DMS 273 (cell line): Measurements from ENCODE around the gene ERCC1.
A peak's percentile ranks its signal among the peaks of the same experiment; 100 is the strongest.

Experiments
- DNase-seq: peaks from one replicate; lab custom pipeline; 2025; ENCODE audit not compliant: unreplicated experiment; lab: John Stamatoyannopoulos, UW

Gene ERCC1

DNA sequence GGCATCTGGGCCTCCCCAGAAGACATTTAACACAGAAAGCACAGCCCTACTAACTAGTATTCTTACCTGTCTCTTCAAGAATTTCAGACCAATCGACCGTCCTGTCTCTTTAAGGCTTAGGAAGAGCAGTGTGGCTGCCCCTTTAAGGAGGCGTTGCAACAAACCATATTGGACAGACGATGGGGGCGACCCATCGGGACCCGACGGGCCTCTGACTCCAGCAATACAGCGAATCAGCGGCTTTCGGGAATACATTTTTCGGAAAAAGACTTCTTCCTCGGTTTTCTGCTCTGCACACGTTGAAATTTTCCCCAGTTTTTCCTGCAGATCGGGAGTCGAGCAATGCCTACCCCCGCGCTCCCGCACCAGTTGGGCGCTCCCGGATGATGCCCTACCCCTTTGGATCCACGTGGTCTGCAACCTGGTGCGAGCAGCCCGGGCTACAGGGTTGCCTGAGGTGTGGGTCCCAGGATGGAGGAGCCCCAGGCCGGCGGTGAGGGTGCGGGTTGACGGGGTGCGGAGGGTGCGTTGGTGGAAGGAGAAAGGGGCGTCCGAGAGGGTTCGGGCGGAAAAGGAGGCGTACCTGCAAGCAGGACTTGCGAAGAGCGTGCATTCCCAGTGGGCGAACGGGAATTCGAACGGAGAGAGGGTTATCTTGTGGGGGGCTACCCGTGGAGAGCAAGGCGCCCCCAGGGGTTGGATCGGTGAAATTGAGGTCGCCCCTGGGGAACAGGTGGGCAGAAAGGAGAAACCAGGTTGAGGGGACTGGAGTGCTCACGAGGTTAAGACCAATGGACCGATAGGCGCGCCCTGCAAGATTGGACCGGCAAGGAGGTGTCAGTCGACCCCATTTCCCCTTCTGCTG, 17.3 kb downstream of the ERCC1 start, which contains the start of gene POLR1G:
Gene POLR1G, plus strand, starts transcription at position 419 of the 865 bp plus-strand sequence. Its CDS starts 53 bp downstream, at position 472.
- peak; percentile 94 for DNase-seq

DNA sequence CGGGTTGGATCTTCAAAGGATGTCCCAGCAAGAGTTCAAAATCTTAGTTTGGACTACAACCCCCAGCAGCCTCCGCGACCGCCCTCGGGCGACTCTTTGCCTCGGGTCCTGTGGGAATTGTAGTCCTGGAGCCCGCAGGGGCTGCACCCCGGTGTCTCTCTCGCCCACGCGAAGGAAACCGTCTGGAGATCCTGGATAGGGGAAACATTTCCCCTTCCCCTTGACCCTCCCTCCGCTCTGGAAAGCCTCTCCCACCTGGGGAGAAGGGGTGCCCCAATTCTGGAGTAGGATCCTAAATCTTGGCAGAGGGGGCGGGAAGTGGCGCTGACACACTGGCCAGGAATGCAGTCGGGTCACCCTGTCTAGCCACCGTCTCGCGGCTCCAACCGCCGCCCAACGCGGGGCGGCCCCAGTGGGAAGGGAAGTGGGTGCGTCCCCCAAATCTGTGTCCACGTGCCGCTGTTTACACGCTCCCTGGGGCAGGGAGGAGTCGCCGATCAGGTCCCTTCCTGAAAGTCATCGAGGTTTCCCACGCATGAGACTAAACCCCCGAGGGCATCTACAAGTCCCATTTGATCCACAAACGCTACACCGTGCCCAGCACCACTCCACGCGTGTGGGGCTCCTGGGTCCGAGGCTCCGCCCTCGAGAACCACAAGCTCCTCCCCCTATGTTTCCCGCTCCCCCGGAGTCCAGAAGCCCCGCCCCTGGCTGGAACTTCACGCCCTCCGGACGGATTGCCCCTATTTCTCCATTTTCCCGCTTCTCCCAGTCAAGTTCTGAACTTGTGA, 18.1 kb downstream of the ERCC1 start:
- DNase-seq, result peak; percentile 96

DNA sequence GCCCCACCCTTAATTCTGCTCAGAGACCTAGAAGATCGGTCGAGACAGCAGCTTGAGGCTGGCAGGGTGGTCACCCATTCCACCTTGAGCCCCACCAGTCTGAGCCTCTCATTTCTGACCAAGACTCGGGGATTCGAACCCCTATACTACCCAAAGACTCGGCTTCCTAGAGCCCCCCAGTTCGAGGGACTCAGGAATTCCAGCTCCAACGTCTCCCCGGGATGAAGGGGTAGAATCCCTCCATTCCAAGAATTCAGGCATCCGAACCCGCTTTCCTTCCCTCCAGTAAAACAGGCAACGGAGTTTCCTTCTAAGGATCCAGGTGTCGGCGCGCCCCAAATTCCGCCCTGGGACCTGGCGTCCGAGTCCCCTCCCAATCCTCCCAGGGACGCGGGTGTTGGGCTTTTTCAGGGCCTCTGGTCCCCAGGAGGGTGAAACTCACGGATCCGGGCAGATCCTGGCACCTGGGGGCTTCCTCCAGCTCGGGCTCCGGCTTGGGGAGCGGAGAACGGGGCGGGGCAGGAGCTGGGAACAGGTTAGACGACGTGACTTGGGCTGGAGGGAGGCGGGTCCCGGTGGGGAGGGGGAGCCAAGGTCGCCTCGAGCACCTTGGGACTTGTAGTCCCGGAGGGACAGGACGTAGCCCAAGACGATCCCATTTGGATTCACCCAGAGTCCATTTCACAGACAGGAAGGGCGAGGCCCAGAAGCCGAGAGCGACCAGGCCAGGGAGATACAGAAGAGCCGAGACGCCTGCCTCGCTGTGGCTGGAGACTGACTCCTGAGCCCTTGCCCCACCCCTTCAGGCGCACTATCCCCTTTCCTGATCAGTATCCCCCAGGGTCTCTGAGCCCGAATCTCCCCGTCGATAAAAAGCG, 18.9 kb downstream of the ERCC1 start, which contains the start of gene PPP1R13L:
Gene PPP1R13L, minus strand, starts transcription at position 513 of the 878 bp plus-strand sequence. CDS start 6,751 bp downstream, outside the sequence.
- DNase-seq, result peak; percentile 75

DNA sequence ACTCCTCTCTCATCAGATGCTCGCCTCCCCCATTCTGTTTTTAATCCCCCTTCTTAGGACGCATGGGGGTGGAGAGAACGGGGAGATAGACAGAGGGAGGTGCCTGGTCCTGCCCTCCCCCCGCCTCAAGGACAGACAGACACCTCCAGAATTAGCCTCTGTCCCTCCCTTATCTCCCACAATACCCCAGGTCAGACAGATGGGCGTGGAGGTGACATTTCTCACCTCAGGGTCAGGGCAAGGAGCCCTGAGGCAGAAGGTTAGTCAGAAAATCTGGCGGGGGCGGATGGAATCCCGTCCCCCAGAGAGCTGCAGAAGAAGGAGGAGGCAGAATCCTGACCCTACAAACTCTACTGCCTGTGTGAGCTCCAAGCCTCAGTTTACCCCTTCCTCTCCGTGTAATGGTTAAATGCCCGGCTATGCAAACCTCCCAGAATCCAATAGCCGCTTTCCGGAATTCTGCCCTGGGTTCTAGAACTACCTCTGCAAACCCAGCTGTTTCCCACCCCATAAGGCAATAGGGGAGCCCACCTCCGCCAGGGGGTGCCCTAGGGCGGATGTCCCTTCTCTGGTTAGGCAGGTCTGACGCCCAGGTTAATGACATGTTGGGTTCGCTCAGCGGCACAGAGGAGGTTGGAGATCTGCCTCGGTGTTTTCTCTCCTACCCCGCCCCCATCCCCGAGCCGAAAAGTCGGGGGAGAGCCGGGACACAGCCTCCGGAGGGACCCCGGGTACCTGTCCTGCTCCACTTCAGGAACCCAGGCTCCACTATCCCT, 19.7 kb downstream of the ERCC1 start:
- DNase-seq, result peak; percentile 62

DNA sequence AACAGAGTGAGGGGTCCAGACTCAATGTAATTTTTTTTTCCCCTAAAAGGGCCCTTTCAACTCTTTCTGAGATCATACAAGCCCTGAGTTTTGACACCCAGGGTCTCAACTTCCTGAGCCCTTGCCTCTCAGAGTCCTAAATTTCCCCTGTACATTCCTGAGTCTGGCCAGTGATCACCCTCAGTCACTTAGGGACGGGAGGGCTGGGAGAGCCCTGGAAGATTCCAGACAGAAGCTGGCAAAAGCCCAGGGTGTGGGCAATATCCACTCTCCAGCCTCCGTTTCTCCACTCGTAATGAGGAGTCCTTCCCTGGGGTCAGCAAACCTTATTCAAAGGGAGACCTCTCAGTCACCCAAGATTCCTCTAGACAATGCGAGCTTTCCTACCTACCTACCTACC, 20.4 kb downstream of the ERCC1 start:
- DNase-seq, result no peak

DNA sequence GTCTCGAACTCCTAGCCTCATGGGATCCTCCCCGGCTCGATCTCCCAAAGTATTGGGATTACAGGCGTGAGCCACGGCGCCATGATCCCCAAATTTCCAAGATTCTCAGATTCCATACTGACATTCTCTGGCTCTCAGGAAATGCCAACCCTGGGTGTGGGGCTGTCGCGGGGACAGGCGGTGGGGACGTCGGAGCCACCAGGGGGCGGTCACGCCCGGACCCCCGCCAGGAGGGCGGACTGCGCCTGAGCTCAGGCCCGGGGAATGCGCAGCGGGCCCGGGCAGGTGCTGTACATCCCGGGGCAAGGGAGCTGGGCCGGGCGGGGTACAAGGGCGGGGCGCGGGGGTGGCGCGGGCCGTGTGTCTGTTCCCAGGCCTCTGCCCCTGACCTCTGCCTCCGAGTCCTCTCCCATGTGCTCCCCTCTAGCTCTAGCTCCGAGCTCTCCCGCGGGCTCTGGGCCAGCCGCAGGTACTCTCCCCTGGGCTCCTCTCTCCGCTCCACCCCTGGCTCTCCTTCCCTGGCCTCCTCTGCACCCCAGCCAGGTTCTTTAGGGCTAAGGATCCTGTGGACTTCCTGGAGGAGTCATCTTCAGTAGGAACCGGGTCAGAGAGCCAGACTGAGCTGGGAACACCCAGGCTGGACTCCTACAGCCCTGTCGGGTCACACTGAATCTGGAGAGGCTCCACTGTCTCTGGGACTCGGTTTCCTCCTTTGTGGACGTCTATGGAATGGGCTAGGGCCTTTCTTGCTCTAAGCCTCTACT, 21.2 kb downstream of the ERCC1 start:
- DNase-seq, result no peak

DNA sequence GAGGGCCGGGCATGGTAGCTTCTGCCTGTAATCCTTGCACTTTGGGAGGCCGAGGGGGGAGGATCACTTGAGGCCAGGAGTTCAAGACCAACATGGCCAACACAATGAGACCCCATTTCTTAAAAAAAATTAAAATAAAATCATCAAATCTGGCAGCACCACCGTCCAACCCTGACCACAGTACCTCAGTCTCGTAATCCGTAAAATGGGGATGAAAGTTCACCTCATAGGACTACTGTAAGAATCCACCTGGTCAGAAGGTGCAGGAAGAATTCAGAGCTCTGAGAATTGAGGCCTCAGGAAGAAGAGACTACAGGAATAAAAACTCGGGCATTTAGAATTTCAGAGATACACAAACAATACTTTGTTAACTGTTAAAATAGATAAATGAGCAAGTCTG, 21.9 kb downstream of the ERCC1 start:
- DNase-seq, result no peak

DNA sequence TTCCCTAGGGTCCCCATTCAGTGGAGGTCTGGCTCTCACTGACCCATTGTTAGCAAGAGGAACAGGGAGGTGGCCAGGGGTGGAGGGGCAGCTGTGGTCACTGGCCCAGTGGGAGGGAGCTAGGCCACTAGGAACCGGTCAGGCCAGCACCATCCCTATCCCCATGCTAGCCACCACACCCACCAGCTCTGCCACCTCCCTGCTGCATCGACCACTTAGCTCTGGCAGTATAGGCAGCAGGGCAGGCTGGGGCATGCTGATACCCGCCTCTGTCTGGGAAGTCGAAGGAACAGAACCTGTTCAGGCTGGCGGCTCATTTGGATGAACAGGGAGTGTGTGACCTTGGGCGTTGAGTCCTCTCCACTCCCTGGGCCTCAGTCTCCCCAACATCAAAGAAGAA, 23.5 kb downstream of the ERCC1 start:
- peak; percentile 68 for DNase-seq

DNA sequence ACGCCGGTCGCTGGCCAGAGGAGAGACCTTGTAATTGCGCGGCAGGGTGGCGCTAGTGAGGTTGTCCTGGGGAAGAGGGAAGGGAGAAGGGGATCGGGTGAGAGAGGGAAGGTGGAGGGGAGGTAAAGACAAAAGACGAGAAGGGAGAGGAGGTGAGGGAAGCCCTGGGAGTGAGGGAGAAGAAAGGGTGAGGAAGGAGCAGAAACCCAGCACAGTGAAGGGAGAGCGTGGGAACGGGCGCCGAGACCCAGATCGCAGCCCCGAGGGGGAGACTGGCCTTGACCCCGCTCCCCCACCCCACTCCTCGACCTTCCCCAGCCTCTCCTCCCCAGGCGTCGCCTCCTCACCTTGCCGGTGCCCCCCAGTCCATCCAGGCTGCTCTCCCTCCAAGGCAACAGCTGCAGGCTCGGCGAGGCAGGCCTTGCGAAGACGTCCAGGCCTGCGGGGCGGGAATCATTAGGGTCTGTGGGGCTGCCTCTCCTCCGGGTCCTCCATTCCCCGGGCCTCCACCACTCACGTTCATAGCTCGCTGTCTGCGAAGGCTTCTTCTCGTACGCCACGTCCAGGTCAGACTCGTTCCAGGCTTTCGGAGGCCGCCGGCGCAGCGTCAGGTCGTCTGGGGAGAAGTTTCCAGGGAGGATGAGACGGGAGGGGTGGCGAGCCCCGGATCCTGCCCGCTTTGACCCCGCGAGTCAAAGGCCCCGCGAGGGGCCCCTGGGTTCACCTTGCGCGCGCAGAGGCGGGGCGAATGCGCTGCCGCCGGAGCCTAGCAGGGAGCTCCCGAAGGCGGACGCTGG, 27.7 kb downstream of the ERCC1 start:
- no peak for DNase-seq

DNA sequence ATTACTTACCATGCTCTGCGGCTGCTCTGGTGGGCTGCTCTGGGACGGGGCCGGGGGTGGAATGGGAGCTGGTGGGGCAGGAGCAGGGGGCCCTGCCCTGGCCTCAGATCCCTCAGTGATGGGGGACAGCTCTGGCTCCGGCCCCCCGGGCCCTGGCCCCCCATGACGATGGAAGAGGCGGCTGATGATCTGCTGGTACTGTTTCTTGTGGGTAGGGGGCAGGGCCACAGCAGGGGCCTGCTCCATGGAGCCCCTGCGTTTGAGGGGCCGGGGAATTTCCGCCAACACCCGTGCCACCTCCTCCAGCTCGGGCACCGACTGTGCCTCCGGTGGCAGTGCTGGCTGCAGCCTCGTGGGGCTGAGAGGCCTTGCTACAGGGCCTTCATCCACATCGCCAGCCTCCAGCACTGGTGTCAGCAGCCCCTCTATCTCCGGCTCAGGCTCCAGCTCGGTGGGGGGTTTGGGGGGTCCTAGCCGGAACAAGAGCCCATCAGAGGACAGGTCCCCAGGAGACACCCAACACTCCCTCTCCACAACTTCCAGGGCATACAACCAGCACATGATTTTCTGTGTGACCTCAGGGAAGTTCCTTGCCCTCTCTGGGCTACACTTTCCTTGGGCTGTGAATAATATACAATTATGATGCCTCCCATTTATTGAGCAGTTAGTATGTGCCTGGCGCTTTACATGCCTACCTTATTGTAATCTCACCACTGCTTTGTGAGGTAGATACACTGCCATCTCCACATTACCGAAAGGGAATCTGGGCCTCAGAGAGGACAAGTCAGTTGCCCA, 31.6 kb downstream of the ERCC1 start:
- no peak for DNase-seq

DNA sequence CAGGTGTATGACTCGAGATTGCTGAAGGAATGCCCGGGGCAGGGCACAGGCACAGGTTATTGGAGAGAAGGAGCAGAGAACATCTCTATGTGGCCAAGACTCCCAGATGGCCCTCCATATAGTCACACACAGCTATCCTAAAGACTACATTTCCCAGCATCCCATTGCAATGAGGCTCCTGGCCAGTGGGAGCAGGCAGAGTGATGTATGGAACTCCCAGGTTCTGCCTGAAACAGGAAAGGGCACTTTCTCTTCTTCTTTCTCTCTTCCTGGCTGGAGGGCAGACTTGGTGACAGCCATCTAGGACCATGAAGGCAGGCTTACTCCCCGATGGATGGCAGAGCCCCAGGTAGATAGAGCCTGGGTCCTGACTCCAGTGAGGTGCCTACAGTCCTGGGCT, 32.4 kb downstream of the ERCC1 start:
- peak; percentile 72 for DNase-seq

DNA sequence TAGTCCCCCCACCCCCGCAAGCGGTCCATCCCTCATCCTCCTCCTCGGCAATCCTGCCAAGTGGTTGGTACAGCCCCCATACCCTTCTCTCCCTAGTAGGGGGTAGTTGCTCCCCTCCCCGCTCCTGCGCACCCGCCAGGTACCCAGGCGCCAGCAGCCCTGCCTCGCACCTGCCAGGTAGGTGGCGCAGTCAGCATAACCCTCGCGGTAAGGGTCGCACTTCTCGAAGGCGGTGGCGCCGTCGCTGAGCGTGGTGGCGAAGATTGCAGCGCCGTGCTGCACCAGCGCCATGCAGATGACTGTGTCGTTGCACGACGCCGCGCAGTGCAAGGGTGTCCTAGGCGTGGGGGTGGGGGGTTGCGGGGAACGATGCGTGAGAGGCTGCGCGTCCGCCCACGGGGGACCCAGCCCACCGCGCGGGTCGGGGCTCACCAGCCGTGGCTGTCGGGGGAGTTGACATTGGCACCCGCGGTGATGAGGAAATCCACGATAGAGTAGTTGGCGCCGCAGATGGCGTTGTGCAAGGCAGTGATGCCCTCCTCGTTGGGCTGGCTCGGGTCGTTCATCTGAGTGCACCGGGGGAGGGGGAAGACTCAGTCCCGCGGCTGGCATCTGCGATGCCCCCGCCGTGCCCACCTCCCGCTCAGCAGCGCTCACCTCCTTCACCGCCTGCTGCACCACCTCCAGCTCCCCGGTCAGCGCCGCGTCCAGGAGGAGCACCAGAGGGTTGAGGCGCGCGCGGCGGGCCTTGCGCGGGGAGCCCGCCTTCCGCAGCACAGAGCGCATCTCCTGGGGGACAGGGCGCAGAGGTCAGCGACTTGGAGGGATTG, 38.1 kb downstream of the ERCC1 start:
- peak; percentile 68 for DNase-seq

DNA sequence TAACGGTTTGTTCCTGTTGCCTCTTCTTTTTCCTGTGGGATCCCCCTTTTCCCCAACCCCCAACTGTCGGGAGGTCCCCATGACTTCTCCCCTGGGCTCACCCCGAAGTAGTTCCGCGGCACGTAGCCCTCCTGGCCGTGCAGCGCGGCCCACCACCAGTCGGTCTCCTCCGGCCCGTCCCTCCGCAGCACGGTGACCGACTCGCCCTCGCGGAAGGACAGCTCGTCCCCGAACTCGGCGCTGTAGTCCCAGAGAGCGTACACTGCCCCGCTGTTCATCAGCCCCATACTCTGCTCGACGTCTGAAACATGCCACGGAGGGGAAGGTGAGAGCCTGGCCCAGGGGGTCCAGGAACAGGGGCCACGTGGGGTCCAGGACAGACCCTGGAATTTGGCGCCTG, 41.3 kb downstream of the ERCC1 start:
- no peak for DNase-seq

DNA sequence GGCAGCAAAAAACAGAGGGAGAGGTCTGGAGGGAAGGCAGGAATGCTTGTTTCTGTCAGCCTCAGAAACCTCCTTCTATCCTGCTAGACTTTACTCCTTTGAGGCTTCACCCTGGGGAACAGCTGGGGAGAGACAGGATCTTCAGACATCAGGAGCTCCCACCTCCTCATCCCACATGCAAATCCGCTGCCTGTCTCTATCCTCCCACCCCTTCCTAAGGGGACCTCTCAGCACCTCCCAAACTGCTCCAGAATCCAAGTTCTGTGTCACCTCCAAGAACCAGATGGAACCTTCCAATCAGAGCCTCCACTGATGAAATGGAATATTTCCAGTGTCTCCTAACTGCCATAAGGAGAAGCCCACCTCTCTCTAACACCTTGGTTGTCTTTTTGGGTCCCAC, 43.6 kb downstream of the ERCC1 start:
- no peak for DNase-seq

DNA sequence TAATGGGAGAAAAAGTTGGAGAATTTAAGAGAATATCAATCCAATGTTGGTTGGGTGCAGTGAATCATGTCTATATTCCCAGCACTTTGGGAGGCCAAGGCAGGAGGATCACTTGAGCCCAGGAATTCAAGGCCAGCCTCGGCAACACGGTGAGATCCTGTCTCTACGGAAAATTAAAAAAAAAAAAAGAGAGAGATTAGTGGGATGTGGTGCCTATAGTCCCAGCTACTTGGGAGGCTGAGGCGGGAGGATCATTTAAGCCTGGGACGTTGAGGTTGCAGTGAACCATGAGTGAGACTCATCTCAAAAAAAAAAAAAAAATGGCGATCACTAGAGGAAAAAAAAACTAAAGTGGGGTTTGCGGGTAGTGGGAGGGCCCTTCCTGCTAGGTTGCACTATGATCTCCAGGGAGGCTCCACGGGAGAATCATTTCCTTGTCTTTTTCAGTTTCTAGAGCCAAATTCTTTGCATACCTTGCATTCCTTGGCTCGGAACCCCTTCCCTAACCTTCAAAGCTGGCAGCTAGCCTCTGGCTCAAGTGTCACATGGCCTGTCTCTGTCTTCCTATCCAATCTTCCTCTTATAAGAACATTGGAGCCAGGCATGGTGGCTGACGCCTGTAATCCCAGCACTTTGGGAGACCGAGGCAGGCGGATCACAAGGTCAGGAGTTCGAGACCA, 47.5 kb downstream of the ERCC1 start:
- DNase-seq, result no peak

DNA sequence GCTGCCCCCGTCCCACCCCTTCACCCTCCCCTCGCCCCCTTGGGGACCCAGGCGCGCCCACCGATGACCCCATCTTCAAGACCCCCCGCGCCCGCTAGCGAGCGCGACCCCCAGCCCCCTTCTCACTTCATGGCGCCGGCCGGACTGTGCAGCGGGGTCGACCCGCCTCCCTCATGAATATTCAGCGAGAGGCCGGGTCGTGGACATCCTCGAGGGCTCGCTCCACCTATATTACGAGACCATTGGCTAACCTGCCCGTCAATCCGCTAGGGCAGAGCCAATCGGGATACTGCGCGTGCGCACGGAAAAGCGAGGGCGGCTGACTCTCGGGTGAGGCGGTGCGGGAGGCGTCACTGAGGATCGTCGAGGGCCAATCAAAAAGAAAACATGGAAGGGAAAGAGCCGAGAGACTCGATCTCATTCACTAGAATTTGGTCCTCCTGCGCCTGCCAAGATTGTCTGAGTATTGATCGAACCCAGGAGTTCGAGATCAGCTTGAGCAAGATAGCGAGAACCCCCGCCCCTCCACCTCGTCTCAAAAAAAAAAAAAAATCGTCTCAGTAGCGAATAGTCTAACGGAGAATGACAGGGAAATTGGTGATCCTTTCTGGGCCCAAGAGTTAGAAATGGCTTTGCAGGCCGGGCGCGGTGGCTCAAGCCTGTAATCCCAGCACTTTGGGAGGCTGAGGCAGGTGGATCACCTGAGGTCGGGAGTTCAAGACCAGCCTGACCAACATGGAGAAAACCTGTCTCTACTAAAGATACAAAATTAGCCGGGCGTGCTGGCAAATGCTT, 53.1 kb downstream of the ERCC1 start, which contains the start of gene ERCC2:
Gene ERCC2, minus strand, starts transcription at position 164 of the 795 bp plus-strand sequence. Its CDS starts 33 bp downstream, at position 131.
- DNase-seq, result peak; percentile 99
